Left forelimb (tissue), 1 donor: Measurements from ENCODE around the gene LHFPL2.
"Not testable (repeated sequence)": the region's sequence is repeated elsewhere in the genome, so short reads cannot be mapped to it uniquely, and the experiment has no call there.

Source experiments
- DNase-seq: peaks from one replicate; pipeline ENCODE4 v3.0.0-alpha.2; 2018; ENCODE audit warnings: low spot score

LHFPL2 gene

DNA sequence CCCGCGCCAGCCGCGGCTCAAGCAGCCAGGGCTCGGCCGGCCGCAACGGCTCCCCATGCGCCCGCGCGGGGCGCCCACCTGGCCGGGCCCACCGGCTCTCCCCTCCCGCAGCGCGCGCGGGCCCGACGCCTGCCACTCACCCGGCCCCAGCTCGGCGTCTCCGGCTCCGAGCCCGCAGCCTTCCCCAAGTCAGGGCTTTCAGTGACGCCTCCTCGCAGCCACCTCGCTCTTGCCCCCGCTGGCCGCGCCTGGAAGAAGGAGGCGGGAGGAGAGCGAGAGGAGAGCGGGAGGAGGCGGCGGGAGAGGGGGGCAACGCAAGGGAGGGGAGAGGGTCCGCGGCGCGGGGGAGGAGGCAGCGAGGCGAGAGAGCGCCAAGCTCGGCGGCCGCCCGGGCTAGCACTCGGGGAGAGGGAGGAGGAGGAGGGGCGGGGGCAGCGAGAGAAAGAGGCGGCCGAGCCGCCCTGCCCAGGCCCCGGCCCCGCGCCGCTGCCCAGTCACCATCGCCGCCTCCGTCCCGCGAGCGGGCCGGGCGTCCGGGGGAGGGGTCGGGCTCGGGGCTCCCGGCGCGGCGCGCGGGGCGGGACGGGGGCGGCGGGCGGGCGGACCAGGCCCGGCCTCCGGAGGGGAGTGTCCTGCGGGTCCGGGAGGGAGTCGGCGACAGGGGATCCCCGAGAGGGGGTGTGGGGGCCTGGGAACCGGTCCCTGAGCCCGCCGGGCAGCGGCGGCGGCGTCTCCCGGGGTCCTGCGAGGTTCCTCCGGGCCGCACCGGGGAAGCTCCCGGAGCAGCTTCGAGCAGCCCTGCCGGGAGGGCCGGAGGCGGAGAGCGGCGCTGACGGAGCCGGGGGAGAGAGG lies at the start of gene LHFPL2:
Gene LHFPL2 (minus strand): TSS at position 414 of the 852 bp plus-strand sequence. CDS start 138,559 bp downstream, outside the sequence.
- peak; percentile 92 for DNase-seq

GRCh38 chr5:78696637-78697036 lies 48.1 kb upstream of the LHFPL2 start:
- DNase-seq, result no peak

DNA sequence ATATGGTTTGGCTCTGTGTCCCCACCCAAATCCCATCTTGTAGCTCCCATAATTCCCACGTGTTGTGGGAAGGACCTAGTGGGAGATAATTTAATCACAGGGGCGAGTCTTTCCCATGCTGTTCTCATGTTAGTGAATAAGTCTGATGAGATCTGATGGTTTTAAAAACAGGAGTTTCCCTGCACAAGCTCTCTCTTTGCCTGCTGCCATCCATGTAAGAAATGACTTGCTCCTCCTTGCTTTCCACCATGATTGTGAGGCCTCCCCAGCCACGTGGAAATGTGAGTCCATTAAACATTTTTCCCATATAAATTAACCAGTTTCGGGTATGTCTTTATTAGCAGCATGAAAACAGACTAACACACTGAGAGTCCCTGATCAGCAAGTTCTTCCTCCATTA lies 47.5 kb upstream of the LHFPL2 start:
- DNase-seq, result not testable (repeated sequence)

- DNase-seq, result no peak
Measured at GRCh38 chr5:78693339-78693738, 44.8 kb upstream of the LHFPL2 start.

DNA sequence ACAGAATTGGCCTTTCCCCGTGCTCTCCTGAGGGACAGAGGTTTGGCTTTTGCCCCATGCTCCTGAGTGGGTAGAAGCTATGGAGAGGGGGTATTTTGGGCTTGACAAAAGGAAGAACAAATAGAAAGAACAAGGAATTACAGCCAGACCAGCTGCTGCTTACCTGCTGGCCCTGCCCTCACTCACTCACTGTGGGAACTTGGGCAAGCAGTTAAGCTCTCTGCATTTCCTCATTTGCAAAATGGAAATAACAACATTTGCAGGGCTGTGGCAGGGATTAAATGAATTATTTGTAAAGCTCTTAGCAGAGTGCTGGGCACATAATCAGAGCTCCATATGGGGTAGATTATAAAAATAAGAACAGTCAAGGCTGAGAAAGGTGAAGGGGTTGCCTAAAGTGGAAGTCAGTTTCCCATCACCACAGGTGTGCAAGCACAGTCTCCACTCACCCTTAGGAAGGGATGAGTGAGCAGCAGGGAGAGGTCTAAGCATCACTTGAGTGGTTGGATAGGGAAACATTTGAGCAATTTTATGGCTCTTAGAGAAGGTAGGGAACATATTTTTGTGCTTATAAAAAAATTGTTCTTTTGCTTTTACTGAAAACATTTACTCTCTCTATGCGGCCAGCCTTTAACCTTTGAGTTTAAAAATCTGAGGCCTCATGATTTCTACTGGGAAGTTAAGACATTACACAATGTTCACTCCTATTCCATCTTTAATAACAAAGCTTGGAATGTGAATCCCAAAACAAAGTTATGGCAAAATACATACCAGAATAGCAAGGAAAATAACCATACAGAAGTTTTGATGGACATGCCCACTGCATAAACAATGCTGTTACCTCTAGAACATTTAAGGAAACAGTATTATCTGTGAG lies 42.8 kb upstream of the LHFPL2 start:
- no peak for DNase-seq

GRCh38 chr5:78690253-78690972 lies 41.8 kb upstream of the LHFPL2 start:
- DNase-seq, result no peak

GRCh38 chr5:78689540-78690252 lies 41.1 kb upstream of the LHFPL2 start:
- DNase-seq, result no peak

GRCh38 chr5:78687514-78687913 lies 38.9 kb upstream of the LHFPL2 start:
- DNase-seq, result not testable (repeated sequence)

DNA sequence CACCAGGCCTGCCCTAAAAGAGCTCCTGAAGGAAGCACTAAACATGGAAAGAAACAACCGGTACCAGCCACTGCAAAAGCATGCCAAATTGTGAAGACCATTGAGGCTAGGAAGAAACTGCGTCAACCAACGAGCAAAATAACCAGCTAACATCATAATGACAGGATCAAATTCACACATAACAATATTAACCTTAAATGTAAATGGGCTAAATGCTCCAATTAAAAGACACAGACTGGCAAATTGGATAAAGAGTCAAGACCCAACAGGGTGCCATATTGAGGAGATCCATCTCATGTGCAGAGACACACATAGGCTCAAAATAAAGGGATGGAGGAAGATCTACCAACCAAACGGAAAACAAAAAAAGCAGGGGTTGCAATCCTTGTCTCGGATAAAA lies 35.3 kb upstream of the LHFPL2 start:
- not testable (repeated sequence) for DNase-seq

- DNase-seq, result no peak
Measured at GRCh38 chr5:78679905-78680304, 31.3 kb upstream of the LHFPL2 start.

- peak; percentile 79 for DNase-seq
Measured at GRCh38 chr5:78677777-78678668, 29.5 kb upstream of the LHFPL2 start.

GRCh38 chr5:78675956-78676730 lies 27.6 kb upstream of the LHFPL2 start:
- DNase-seq, result no peak

DNA sequence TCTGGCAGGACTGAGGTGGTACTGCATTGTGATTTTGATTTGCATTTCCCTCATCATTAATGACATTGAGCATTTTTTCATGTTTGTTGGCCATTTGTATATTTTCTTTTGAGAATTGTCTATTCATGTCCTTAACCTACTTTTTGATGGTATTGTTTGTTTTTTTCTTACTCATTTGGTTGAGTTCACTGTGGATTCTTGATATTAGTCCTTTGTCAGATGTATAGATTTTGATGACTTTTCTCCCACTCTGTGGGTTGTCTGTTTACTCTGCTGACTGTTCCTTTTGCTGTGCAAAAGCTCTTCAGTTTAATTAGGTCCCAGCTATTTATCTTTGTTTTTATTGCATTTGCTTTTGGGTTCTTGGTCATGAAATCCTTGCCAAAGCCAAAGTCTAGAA lies 25.3 kb upstream of the LHFPL2 start:
- DNase-seq, result not testable (repeated sequence)

DNA sequence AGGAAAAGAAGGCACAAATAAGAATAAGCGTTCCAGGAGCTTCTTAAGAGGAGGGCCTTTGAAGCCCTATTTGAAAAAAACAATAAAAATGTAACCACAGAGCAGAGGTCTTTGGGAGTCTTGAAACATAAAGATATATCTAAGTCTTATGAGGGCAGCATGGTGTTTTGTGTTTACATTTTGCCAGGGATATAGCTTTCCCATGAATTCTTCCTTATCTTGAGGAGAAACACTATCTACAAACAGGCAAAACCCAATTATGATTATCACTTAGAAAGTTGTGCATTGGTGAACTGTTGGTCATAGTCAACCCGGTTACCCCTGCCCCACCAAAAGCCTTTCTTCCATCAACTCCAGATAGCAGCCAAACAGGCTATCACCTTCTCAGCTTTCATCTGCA lies 23.6 kb upstream of the LHFPL2 start:
- no peak for DNase-seq

GRCh38 chr5:78671609-78672008 lies 23.0 kb upstream of the LHFPL2 start:
- DNase-seq, result no peak

DNA sequence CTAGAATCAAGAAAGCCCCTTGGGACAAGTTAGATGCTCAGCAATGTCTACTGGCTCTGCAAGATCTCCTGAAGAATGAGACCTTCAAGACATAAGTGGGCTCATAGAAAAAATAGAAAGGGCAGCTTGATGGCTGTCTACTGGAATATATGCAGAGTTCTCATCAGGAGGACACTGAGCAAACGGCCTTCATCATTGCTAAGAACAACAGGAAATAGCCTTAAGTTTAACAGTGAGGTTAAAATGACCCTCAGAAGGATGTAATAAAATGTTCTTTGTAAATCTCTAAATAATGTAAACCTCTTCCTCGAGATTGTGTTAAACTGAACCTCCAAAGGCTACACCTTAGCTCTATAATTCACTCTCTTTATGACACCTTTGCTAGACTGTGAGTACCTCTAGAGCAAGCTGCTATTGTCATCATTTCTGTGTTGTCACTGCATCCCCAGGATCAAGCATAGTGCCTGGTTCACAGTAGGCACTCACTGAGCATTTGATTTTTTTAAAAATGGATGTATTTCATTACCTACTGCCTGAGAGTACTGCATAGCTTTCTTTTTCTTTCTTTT lies 22.2 kb upstream of the LHFPL2 start:
- DNase-seq, result no peak

DNA sequence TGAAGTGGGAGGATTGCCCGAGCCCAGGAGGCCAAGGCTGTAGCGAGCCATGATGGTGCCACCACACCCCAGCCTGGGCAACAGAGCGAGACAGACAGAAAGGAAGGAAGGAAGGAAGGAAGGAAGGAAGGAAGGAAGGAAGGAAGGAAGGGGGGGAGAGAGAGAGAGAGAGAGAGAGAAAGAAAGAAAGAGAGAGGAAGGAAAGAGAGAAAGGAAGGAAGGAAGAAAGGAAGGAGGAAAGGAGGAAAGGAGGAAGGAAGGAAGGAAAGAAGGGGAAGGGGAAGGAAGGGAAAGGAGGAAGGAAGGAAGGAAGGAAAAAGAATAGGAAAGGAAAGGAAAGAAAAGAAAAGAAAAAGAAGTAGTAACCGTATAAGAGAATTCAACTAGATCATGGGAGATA lies 20.8 kb upstream of the LHFPL2 start:
- no peak for DNase-seq

DNA sequence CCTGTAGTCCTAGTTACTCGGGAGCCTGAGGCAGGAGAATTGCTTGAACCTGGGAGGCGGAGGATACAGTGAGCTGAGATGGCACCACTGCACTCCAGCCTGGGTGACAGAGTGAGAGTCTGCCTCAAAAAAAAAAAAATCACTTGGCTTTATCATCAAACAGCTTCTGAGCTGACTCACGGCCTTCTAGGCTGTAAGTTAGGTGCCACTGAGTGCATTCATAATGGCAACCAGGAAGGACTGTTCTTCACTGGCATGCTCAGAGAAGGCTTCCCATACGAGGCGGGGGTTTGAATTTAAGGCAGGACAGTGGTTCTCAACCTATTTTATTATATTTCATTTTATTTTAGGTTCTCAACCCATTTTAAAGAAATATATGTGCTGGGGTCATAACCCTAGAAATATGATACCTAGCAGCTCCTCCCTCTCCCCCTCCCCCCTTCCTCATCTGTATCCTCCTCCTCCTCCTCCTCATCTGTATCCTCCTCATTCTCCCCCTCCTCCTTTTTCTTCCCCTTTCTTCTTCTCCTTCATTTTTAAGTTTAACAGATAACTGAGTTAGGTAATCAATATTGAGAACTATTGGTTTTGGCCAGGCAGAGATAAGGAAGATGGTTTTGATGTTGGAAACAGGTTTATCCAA lies 19.0 kb upstream of the LHFPL2 start:
- DNase-seq, result no peak

DNA sequence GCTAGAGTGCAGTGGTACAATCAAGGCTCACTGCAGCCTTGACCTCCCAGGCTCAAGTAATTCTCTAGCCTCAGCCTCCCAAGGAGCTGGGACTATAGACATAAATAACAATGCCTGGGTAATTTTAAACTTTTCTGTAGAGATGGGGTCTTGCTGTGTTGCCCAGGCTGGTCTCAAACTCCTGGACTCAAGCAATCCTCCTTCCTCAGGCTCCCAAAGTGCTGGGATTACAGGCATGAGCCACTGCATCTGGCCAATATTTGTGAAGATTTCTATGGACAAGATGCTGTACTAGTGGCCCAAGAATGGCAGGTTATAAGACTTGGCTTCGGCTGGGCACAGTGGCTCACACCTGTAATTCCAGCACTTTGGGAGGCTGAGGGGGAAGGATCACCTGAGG lies 18.4 kb upstream of the LHFPL2 start:
- DNase-seq, result not testable (repeated sequence)
